Neural crest cell (in vitro differentiated cells): Measurements from ENCODE around the gene HSPA4L. TPM values are rescaled to one million over a fixed set of nuclear protein-coding genes. Genes with fewer than 3 reads are reported as not detected.

Experiments used
- DNase-seq: peaks from one replicate; pipeline ENCODE4 v3.0.0; 2021; ENCODE audit warnings: low read depth, mixed read lengths, low spot score
- H3K27ac Mint-ChIP-seq: one replicate; pipeline ENCODE4 v1.8.0; 2021; ENCODE audit warnings: mild to moderate bottlenecking, mixed read lengths; ENCODE audit not compliant: unreplicated experiment
- H3K27me3 Mint-ChIP-seq: 2 replicates; pipeline ENCODE4 v1.8.0; 2021; ENCODE audit warnings: low read depth, mild to moderate bottlenecking, mixed read lengths
- H3K36me3 Mint-ChIP-seq: 2 replicates; pipeline ENCODE4 v1.8.0; 2021; ENCODE audit warnings: low read depth, mild to moderate bottlenecking, mixed read lengths
- H3K4me1 Mint-ChIP-seq: 2 replicates; pipeline ENCODE4 v1.8.0; 2021; ENCODE audit warnings: mixed read lengths
- H3K4me3 Mint-ChIP-seq: one replicate; pipeline ENCODE4 v1.8.0; 2021; ENCODE audit warnings: mild to moderate bottlenecking, mixed read lengths
- H3K9me3 Mint-ChIP-seq: 2 replicates; pipeline ENCODE4 v1.8.0; 2021; ENCODE audit warnings: mixed read lengths
- CTCF ChIP-seq: fragments of 200-600 bp; sonication (generic); conservative IDR thresholded peaks from 2 replicates; pipeline ENCODE4 v1.5.0; 2021; ENCODE audit warnings: antibody characterized with exemption, mild to moderate bottlenecking
- total RNA-seq: library from RNA; stranded (reverse); gene quantifications from 2 replicates; pipeline ENCODE4 v1.2.1, GENCODE V29; 2021

Gene HSPA4L
- total RNA-seq, 1 donor from 2014 or later: 7.7 TPM

- peaks cover 15% of the 10 kb centered on the region for H3K36me3 Mint-ChIP-seq
- peaks cover 27% of the 10 kb centered on the region for H3K4me1 Mint-ChIP-seq
- H3K4me3 Mint-ChIP-seq: peak overlapping the region; percentile 96
- H3K27me3 Mint-ChIP-seq: no peaks in the 10 kb centered on the region
- H3K27ac Mint-ChIP-seq: peak overlapping the region; percentile 99
- no peak for TF ChIP-seq CTCF
- no peak for DNase-seq
- no peaks in the 10 kb centered on the region for H3K9me3 Mint-ChIP-seq
These were observed 99.4 kb downstream of the HSPA4L start for GRCh38 chr4:127881563-127881864.

GRCh38 chr4:127888559-127888958, 106.4 kb downstream of the HSPA4L start:
- peaks cover 17% of the 10 kb centered on the region for H3K36me3 Mint-ChIP-seq

GRCh38 chr4:127889903-127890302, 107.8 kb downstream of the HSPA4L start:
- Mint-ChIP-seq H3K27me3 (no peaks in the 10 kb centered on the region), H3K9me3 (no peaks in the 10 kb centered on the region), H3K36me3 (peaks cover 19% of the 10 kb centered on the region), H3K27ac (no peak overlapping the region), H3K4me3 (no peak overlapping the region), H3K4me1 (peaks cover 10% of the 10 kb centered on the region)
- no peak for TF ChIP-seq CTCF
- no peak for DNase-seq

More at GRCh38 chr4:127888559-127888958, 106.4 kb downstream of the HSPA4L start:
- H3K27ac Mint-ChIP-seq: no peak overlapping the region
- no peak for TF ChIP-seq CTCF
- peaks cover 10% of the 10 kb centered on the region for H3K4me1 Mint-ChIP-seq
- no peak overlapping the region for H3K4me3 Mint-ChIP-seq
- no peaks in the 10 kb centered on the region for H3K9me3 Mint-ChIP-seq
- H3K27me3 Mint-ChIP-seq: no peaks in the 10 kb centered on the region
- DNase-seq: no peak

Other genes with a start within 250 kb of the HSPA4L start
- 18.5 and 19.4 TPM in 2 replicates for gene INTU, start 149.4 kb upstream of the HSPA4L start, total RNA-seq
- gene SLC25A31, start 51.9 kb upstream of the HSPA4L start, total RNA-seq: not detected in 2 replicates
- gene PLK4, start 98.6 kb downstream of the HSPA4L start, total RNA-seq: 49.6 and 54.4 TPM in 2 replicates
- gene MFSD8, start 182.9 kb downstream of the HSPA4L start, total RNA-seq: 17.8 and 19.4 TPM in 2 replicates
- gene ABHD18, start 183.1 kb downstream of the HSPA4L start, total RNA-seq: 10.3 and 10.5 TPM in 2 replicates